Activated naive CD8-positive, alpha-beta T cell treated with anti-CD3 and anti-CD28 coated beads, Interleukin-2, amount 50 U/mL, for 24 hours (primary cell): Measurements from ENCODE around the gene TNN.
"Not testable (repeated sequence)": the region's sequence is repeated elsewhere in the genome, so short reads cannot be mapped to it uniquely, and the experiment has no call there.

Source experiments
- ATAC-seq: fragments of 150-1000 bp; cut with Tn5 transposase; one replicate; pipeline ENCODE4 v1.10.0; 2021
- DNase-seq: peaks from one replicate; pipeline ENCODE4 v3.0.0; 2021
- H3K27ac Mint-ChIP-seq: one replicate; pipeline ENCODE4 v1.8.0; 2021; ENCODE audit warnings: mild to moderate bottlenecking, mixed read lengths
- H3K27me3 Mint-ChIP-seq: one replicate; pipeline ENCODE4 v1.8.0; 2021; ENCODE audit warnings: mixed read lengths
- H3K36me3 Mint-ChIP-seq: one replicate; pipeline ENCODE4 v1.8.0; 2021; ENCODE audit warnings: low read depth, mixed read lengths
- H3K4me1 Mint-ChIP-seq: one replicate; pipeline ENCODE4 v1.8.0; 2021; ENCODE audit warnings: mixed read lengths
- H3K4me3 Mint-ChIP-seq: one replicate; pipeline ENCODE4 v1.8.0; 2021; ENCODE audit warnings: mild to moderate bottlenecking, moderate library complexity, mixed read lengths
- H3K9me3 Mint-ChIP-seq: one replicate; pipeline ENCODE4 v1.8.0; 2021; ENCODE audit warnings: mixed read lengths

TNN gene, protein sequence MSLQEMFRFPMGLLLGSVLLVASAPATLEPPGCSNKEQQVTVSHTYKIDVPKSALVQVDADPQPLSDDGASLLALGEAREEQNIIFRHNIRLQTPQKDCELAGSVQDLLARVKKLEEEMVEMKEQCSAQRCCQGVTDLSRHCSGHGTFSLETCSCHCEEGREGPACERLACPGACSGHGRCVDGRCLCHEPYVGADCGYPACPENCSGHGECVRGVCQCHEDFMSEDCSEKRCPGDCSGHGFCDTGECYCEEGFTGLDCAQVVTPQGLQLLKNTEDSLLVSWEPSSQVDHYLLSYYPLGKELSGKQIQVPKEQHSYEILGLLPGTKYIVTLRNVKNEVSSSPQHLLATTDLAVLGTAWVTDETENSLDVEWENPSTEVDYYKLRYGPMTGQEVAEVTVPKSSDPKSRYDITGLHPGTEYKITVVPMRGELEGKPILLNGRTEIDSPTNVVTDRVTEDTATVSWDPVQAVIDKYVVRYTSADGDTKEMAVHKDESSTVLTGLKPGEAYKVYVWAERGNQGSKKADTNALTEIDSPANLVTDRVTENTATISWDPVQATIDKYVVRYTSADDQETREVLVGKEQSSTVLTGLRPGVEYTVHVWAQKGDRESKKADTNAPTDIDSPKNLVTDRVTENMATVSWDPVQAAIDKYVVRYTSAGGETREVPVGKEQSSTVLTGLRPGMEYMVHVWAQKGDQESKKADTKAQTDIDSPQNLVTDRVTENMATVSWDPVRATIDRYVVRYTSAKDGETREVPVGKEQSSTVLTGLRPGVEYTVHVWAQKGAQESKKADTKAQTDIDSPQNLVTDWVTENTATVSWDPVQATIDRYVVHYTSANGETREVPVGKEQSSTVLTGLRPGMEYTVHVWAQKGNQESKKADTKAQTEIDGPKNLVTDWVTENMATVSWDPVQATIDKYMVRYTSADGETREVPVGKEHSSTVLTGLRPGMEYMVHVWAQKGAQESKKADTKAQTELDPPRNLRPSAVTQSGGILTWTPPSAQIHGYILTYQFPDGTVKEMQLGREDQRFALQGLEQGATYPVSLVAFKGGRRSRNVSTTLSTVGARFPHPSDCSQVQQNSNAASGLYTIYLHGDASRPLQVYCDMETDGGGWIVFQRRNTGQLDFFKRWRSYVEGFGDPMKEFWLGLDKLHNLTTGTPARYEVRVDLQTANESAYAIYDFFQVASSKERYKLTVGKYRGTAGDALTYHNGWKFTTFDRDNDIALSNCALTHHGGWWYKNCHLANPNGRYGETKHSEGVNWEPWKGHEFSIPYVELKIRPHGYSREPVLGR (N-terminal part only)

GRCh38 chr1:175067362-175068106 is at the start of gene TNN:
TNN (plus strand) TSS chr1:175067833; CDS start chr1:175077419, 9,586 bp downstream.
- Mint-ChIP-seq H3K36me3 (no peaks in the 10 kb centered on the region), H3K9me3 (no peaks in the 10 kb centered on the region), H3K4me1 (peaks cover 13% of the 10 kb centered on the region), H3K4me3 (no peak within 1 kb of the TSS), H3K27me3 (peaks cover 10% of the 10 kb centered on the region), H3K27ac (no peak within 1 kb of the TSS)
- no peak for DNase-seq
- no peak for ATAC-seq

- H3K27ac Mint-ChIP-seq: no peak overlapping the region
- H3K4me1 Mint-ChIP-seq: peaks cover 31% of the 10 kb centered on the region
- peaks cover 2% of the 10 kb centered on the region for H3K9me3 Mint-ChIP-seq
- no peak for ATAC-seq
- peaks cover 23% of the 10 kb centered on the region for H3K36me3 Mint-ChIP-seq
- no peaks in the 10 kb centered on the region for H3K27me3 Mint-ChIP-seq
- no peak for DNase-seq
- no peak overlapping the region for H3K4me3 Mint-ChIP-seq
Observed at GRCh38 chr1:175019524-175019923, 48.1 kb upstream of the TNN start.

DNA sequence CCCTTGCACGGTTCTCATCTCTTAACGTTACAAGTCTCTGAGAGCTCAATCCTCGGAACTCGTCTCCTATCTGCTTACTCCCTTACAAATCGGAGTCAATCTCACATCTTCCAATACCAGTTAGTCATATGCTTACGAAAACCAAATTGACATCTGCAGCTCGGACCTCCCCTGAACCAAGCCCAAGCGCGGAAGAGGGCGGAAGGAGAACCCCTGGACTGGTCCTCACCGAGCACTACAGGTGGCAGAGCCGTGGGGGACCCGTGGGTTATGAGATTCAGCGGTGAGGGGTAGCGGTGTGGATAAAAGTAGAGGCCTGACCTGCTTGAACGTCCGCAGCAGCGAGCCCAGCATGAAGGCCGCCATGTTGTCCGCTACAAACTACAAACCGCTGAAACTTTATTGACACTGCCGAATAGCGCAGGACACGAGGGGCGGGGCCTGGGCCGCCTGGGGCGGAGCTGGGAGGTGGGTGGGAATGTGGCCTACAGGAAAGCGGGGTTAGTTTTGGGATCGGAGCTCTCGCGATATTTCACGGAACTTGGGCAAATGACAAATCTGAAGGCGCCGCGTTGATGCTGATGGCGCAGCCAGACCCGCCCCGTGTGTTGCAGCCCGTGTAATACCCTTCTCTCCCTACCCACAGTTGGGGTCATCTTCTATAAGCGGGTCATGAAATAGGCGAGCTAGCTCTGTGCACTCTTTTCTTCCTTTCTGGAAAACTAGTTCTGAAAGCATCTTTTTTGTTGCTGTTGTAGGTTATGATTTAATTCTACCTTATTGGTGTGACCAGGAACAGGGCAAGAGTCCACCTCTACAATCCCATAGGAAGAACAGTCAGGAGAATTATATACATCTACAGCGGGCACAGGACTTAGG is 44.4 kb upstream of the TNN start, which contains the start of gene MRPS14:
TSS of gene MRPS14 (minus strand) at position 383 of the 879 bp plus-strand sequence. CDS start at position 366, 17 bp downstream.
- H3K4me1 Mint-ChIP-seq: peaks cover 27% of the 10 kb centered on the region
- ATAC-seq (peak; percentile 91), DNase-seq (peak; percentile 98)
- H3K9me3 Mint-ChIP-seq: peaks cover 6% of the 10 kb centered on the region
- peak within 1 kb of the TSS; percentile 91 for H3K4me3 Mint-ChIP-seq
- H3K27ac Mint-ChIP-seq: peak within 1 kb of the TSS; percentile 92
- no peaks in the 10 kb centered on the region for H3K27me3 Mint-ChIP-seq
- peaks cover 6% of the 10 kb centered on the region for H3K36me3 Mint-ChIP-seq

DNA sequence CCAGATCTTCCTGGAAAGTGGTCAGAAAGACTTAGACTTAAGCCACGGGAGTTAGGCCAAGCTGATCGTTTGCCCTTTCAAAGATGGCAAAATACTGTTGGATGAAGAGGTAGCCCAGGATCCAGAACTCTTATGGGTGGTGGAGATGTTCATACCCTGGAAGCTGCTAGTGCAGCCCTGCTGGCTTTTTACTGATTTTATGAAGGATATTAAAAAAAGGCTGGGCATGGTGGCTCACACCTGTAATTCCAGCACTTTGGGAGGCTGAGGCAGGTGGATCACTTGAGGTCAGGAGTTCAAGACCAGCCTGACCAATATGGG is 43.8 kb upstream of the TNN start:
- not testable (repeated sequence) for H3K27me3 Mint-ChIP-seq, H3K36me3 Mint-ChIP-seq, ATAC-seq, H3K9me3 Mint-ChIP-seq, DNase-seq
- peaks cover 26% of the 10 kb centered on the region for H3K4me1 Mint-ChIP-seq
- H3K4me3 Mint-ChIP-seq: peak overlapping the region; percentile 91
- H3K27ac Mint-ChIP-seq: peak overlapping the region; percentile 92

DNA sequence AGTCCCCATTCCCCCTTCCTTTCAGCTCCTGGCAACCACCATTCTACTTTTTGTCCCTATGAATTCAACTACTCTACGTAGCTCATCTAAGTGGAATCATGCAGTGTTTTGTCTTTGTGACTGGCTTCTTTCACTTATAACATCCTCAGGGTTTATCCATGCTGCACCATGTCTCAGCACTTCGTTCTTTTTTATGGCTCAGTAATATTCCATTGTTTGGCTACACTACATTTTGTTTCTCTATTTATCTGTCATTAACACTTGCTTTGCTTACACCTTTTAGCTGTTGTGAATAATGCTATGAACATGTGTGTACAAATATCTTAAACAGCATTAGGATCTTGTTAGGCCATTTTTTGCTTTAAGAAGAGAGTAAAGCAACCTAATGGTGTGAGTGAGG is 42.9 kb upstream of the TNN start:
- peak overlapping the region; percentile 48 for H3K4me3 Mint-ChIP-seq
- no peak for DNase-seq
- peak overlapping the region; percentile 92 for H3K27ac Mint-ChIP-seq
- no peaks in the 10 kb centered on the region for H3K27me3 Mint-ChIP-seq
- H3K36me3 Mint-ChIP-seq: peaks cover 5% of the 10 kb centered on the region
- peaks cover 31% of the 10 kb centered on the region for H3K4me1 Mint-ChIP-seq
- no peak for ATAC-seq
- H3K9me3 Mint-ChIP-seq: peaks cover 6% of the 10 kb centered on the region

DNA sequence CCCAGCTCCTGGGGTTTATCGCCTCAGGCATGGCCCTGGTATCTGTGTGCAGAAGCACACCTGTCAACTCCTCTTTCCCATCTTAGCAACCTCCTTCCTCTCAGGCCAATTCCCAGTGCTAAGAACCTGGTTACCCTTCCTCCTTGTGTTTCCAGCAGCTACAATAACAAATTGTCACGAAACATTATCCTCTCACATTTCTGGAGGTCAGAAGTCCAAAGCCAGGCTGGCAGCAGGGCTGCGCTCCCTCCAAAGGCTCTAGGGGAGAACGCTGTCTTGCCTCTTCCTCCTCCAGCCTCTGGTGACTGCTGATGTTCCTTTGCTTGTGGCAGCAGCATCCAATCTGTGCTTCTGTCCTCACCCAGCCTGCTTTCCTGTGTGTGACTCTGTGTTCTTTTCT is 33.7 kb upstream of the TNN start:
- Mint-ChIP-seq H3K4me1 (peaks cover 9% of the 10 kb centered on the region), H3K36me3 (no peaks in the 10 kb centered on the region), H3K27ac (no peak overlapping the region), H3K27me3 (no peaks in the 10 kb centered on the region), H3K4me3 (no peak overlapping the region), H3K9me3 (no peaks in the 10 kb centered on the region)
- no peak for DNase-seq
- ATAC-seq: no peak

DNA sequence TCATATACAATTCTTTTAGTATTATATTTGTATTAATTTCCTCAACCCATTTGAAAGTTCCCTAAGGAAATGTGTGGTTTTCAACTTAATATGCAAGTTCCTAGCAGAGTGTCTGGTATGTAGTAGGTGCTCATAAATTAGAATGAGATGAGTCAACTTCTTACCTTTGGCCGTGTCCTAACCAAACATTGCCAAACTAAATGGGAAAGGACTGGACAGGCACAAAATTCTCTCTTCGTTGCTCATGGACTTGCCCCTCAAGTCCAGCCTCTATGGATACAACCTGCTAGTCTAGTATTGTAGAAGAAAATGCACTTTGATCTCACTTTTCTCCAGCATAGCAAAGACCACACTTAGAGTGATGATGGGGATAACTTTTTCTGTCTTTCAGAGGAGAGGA is 32.9 kb upstream of the TNN start:
- Mint-ChIP-seq H3K9me3 (no peaks in the 10 kb centered on the region), H3K36me3 (no peaks in the 10 kb centered on the region), H3K4me1 (peaks cover 2% of the 10 kb centered on the region), H3K4me3 (no peak overlapping the region), H3K27me3 (no peaks in the 10 kb centered on the region), H3K27ac (no peak overlapping the region)
- no peak for ATAC-seq
- no peak for DNase-seq

DNA sequence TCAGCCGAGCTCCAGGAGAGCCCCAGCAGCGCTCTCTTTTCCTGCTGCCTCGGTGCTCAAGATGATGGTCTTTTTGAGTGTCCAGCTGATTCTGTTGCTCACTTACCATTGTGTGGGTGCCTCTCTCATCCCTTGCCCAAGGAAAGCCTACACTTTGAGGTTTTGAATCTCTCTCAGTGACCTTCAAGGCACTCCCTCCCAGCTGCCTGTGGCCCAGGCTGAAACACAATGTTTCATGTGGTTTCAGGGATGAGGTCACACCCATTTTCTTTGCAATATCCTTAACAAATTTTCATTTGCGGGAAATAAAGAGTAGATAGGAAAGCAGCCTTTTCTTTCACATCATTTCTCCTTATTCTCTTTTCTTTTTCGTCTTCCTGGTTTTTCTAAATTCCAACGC is 31.8 kb upstream of the TNN start:
- Mint-ChIP-seq H3K4me3 (no peak overlapping the region), H3K9me3 (no peaks in the 10 kb centered on the region), H3K36me3 (no peaks in the 10 kb centered on the region), H3K27ac (no peak overlapping the region), H3K27me3 (no peaks in the 10 kb centered on the region), H3K4me1 (peaks cover 2% of the 10 kb centered on the region)
- ATAC-seq (no peak), DNase-seq (no peak)

GRCh38 chr1:175036476-175036875 is 31.2 kb upstream of the TNN start:
- Mint-ChIP-seq H3K4me1 (peaks cover 2% of the 10 kb centered on the region), H3K36me3 (no peaks in the 10 kb centered on the region), H3K4me3 (no peak overlapping the region), H3K9me3 (no peaks in the 10 kb centered on the region), H3K27me3 (no peaks in the 10 kb centered on the region), H3K27ac (no peak overlapping the region)
- DNase-seq (no peak), ATAC-seq (no peak)

DNA sequence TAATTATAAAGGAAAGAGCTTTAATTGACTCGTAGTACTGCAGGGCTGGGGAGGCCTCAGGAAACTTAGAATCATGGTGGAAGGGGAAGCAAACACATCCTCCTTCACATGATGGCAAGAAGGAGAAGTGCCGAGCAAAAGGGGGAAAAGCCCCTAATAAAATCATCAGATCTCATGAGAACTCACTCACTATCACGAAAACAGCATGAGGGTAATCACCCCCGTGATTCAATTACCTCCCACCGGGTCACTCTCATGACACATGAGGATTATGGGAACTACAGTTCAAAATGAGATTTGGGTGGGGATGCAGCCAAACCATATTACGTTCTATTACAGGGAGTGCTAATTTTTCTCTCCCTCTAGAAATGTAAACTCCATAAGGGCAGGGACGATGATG is 30.2 kb upstream of the TNN start:
- Mint-ChIP-seq H3K4me1 (peaks cover 2% of the 10 kb centered on the region), H3K4me3 (no peak overlapping the region), H3K27me3 (no peaks in the 10 kb centered on the region), H3K27ac (no peak overlapping the region), H3K36me3 (no peaks in the 10 kb centered on the region), H3K9me3 (no peaks in the 10 kb centered on the region)
- ATAC-seq (no peak), DNase-seq (no peak)

DNA sequence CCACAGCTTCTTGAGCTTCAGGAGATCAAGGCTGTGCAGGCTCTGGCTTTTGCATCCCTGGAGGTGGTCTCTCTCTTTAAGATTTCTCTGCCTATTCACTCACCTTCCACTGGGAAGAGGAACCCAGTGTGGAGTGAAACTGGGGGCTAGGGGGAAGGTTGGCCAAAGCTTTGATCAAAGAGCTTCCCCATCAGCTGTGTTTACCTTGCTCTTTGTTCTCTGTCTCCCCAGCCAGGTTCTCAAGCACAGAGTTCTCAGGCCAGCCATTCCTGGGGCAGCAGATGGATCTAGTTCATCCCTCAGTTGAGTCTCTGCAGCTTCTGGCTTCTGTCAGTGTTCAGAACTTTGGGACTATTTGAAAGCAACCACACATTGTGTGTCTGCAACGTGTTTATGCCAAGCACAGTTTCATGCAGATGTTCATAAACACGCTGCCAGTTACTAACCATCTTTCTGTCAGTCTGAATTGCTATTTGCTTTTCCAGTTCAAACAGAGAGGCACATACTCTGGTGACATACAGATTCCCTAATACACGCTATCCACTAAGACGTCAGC is 27.2 kb upstream of the TNN start:
- DNase-seq (no peak), ATAC-seq (no peak)
- H3K36me3 Mint-ChIP-seq: no peaks in the 10 kb centered on the region
- H3K4me1 Mint-ChIP-seq: peaks cover 2% of the 10 kb centered on the region
- no peak overlapping the region for H3K4me3 Mint-ChIP-seq
- no peaks in the 10 kb centered on the region for H3K9me3 Mint-ChIP-seq
- H3K27me3 Mint-ChIP-seq: no peaks in the 10 kb centered on the region
- no peak overlapping the region for H3K27ac Mint-ChIP-seq

DNA sequence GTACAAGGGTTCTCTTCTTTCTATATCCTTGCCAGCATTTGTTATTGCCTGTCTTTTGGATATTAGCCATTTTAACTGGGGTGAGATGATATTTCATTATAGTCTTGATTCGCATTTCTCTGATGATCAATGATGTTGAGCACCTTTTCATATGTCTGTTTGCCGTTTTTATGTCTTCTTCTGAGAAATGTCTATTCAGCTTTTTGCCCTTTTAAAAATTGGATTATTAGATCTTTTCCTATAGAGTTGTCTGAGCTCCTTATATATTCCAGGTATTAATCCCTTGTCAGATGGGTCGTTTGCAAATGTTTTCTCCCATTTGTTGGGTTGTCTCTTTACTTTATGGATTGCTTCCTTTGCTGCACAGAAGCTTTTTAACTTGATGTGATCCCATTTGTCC is 25.0 kb upstream of the TNN start:
- Mint-ChIP-seq H3K27me3 (peaks cover under 1% of the 10 kb centered on the region), H3K4me3 (no peak overlapping the region), H3K36me3 (no peaks in the 10 kb centered on the region), H3K27ac (no peak overlapping the region), H3K4me1 (peaks cover 2% of the 10 kb centered on the region), H3K9me3 (no peaks in the 10 kb centered on the region)
- no peak for DNase-seq
- no peak for ATAC-seq

DNA sequence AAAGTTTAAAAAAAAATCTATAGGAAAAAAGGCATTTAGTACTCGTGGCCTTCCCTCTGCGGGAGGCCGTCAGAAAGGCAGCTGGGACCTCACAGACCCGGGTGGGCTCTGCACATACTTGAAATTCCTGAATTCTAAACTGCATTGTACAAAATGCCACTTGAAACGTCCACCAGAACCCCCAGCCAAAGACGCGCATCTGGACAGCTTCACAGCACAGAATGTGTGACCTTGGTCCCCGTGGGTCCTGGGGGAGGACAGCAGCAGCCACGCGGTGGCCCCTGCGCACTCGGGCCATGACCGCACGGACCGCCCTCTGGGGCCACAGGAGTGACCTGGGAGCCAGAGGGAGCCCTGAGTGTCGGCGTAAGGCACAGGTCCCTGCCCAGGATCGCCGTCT is 23.8 kb upstream of the TNN start:
- Mint-ChIP-seq H3K36me3 (no peaks in the 10 kb centered on the region), H3K9me3 (no peaks in the 10 kb centered on the region), H3K27ac (no peak overlapping the region), H3K27me3 (peaks cover 4% of the 10 kb centered on the region), H3K4me3 (no peak overlapping the region), H3K4me1 (no peaks in the 10 kb centered on the region)
- DNase-seq (no peak), ATAC-seq (no peak)
